HepG2 (cell line): ENCODE data around the gene RPL26. TPM values are rescaled to one million over a fixed set of nuclear protein-coding genes. Genes with fewer than 3 reads are reported as not detected.

Experiments used
- ARNTL ChIP-seq: sonication (generic); formaldehyde crosslinking; IDR thresholded peaks from 2 replicates; pipeline ENCODE4 v1.4.0; 2020; ENCODE audit warnings: mild to moderate bottlenecking, missing genetic modification reagents
- HHEX ChIP-seq: IDR thresholded peaks from 2 replicates; pipeline ENCODE4 v1.6.1; 2016; ENCODE audit warnings: control low read depth
- JDP2 ChIP-seq: sonication (generic); formaldehyde crosslinking; IDR thresholded peaks from 2 replicates; pipeline ENCODE4 v1.8.1; 2022; ENCODE audit warnings: missing genetic modification reagents, borderline replicate concordance
- MYNN ChIP-seq: sonication (generic); formaldehyde crosslinking; IDR thresholded peaks from 2 replicates; pipeline ENCODE4 v1.4.0; 2020; ENCODE audit warnings: mild to moderate bottlenecking, low read depth, missing genetic modification reagents
- NCOA1 ChIP-seq: sonication (generic); formaldehyde crosslinking; IDR thresholded peaks from 2 replicates; pipeline ENCODE4 v1.9.0; 2021; ENCODE audit warnings: missing genetic modification reagents
- NFRKB ChIP-seq: fragments of 450-650 bp; IDR thresholded peaks from 2 replicates; pipeline ENCODE4 v1.6.1; 2017
- RCOR2 ChIP-seq: IDR thresholded peaks from 2 replicates; pipeline ENCODE4 v1.6.1; 2016; ENCODE audit warnings: missing biosample characterization, missing genetic modification reagents
- RFXANK ChIP-seq: IDR thresholded peaks from 2 replicates; pipeline ENCODE4 v1.6.1; 2016
- RFXAP ChIP-seq: sonication (generic); formaldehyde crosslinking; IDR thresholded peaks from 2 replicates; pipeline ENCODE4 v1.4.0; 2020; ENCODE audit warnings: missing genetic modification reagents, borderline replicate concordance
- RXRB ChIP-seq: IDR thresholded peaks from 2 replicates; pipeline ENCODE4 v1.6.1; 2016; ENCODE audit warnings: borderline replicate concordance, missing genetic modification reagents, missing compliant biosample characterization
- SALL1 ChIP-seq: sonication (generic); formaldehyde crosslinking; IDR thresholded peaks from 2 replicates; pipeline ENCODE4 v1.8.0; 2022; ENCODE audit warnings: mild to moderate bottlenecking, missing genetic modification reagents
- SALL2 ChIP-seq: sonication (generic); formaldehyde crosslinking; IDR thresholded peaks from 2 replicates; pipeline ENCODE4 v1.8.1; 2023; ENCODE audit warnings: mild to moderate bottlenecking, missing genetic modification reagents, inconsistent platforms
- SP1 ChIP-seq, 2 experiments: fragments of 450-650 bp in 1 of 2; sonication (generic) in 1 of 2; formaldehyde crosslinking in 1 of 2; IDR thresholded peaks; 2 replicates each; pipeline versions ENCODE4 v1.4.0 to v1.6.1; 2016 to 2020; ENCODE audit warnings: missing genetic modification reagents in 1 of 2
- TCF7L2 ChIP-seq: IDR thresholded peaks from 2 replicates; pipeline ENCODE4 v1.6.1; 2011; ENCODE audit warnings: mild to moderate bottlenecking, low read depth, low read length, moderate library complexity
- XBP1 ChIP-seq: sonication (generic); formaldehyde crosslinking; IDR thresholded peaks from 2 replicates; pipeline ENCODE4 v1.5.0; 2020; ENCODE audit warnings: missing genetic modification reagents
- ZFP36 ChIP-seq: fragments of 150-350 bp; IDR thresholded peaks from 2 replicates; pipeline ENCODE4 v1.6.1; 2018; ENCODE audit warnings: borderline replicate concordance, low read length, low read depth; ENCODE audit not compliant: partially characterized antibody
- ZNF17 ChIP-seq: sonication (generic); formaldehyde crosslinking; IDR thresholded peaks from 2 replicates; pipeline ENCODE4 v1.5.0; 2020; ENCODE audit warnings: mild to moderate bottlenecking, missing genetic modification reagents
- ZNF317 ChIP-seq: sonication (generic); formaldehyde crosslinking; IDR thresholded peaks from 2 replicates; pipeline ENCODE4 v1.5.0; 2020; ENCODE audit warnings: mild to moderate bottlenecking, missing genetic modification reagents
- ZNF619 ChIP-seq: sonication (generic); formaldehyde crosslinking; IDR thresholded peaks from 2 replicates; pipeline ENCODE4 v1.4.0; 2020; ENCODE audit warnings: mild to moderate bottlenecking, missing genetic modification reagents
- ZNF724P ChIP-seq: sonication (generic); formaldehyde crosslinking; IDR thresholded peaks from 2 replicates; pipeline ENCODE4 v1.8.0; 2022; ENCODE audit warnings: missing genetic modification reagents, borderline replicate concordance
- ZNF746 ChIP-seq: sonication (generic); formaldehyde crosslinking; IDR thresholded peaks from 2 replicates; pipeline ENCODE4 v1.8.0; 2022; ENCODE audit warnings: mild to moderate bottlenecking, missing genetic modification reagents
- ZNF839 ChIP-seq: sonication (generic); formaldehyde crosslinking; IDR thresholded peaks from 2 replicates; pipeline ENCODE4 v1.4.0; 2020; ENCODE audit warnings: missing genetic modification reagents, mild to moderate bottlenecking, borderline replicate concordance
- ZSCAN22 ChIP-seq: sonication (generic); formaldehyde crosslinking; IDR thresholded peaks from 2 replicates; pipeline ENCODE4 v1.4.0; 2020; ENCODE audit warnings: mild to moderate bottlenecking, missing genetic modification reagents
- polyA plus RNA-seq, 8 experiments: library from polyadenylated mRNA; depleted of rRNA in 3 of 8; stranded (reverse) in 7 of 8; unstranded in 1 of 8; fragments of >200 nt; fragmentation: Illumina TruSeq in 4 of 8; extraction: Trizol in 4 of 8; gene quantifications; 2 replicates each; pipeline versions ENCODE4 v1.2.1 to v1.2.3, GENCODE V29; 2011 to 2016; ENCODE audit warnings: low read depth in 4 of 8, missing spikeins in 1 of 8, mixed read lengths in 1 of 8; ENCODE audit not compliant: insufficient read depth in 1 of 8
- total RNA-seq, 5 experiments: library from RNA; depleted of rRNA; stranded (reverse); fragments of >200 nt; fragmentation: Illumina TruSeq; extraction: Trizol; gene quantifications; 2 replicates each; pipeline ENCODE4 v1.2.3, GENCODE V29; 2016; ENCODE audit warnings: low read depth in 1 of 5
- TF ChIP-seq, protein P1 (sequence below): IDR thresholded peaks from 2 replicates; pipeline ENCODE4 v1.6.1; 2016; ENCODE audit warnings: missing compliant biosample characterization, missing genetic modification reagents, borderline replicate concordance
- TF ChIP-seq, protein P2 (sequence below): sonication (generic); formaldehyde crosslinking; IDR thresholded peaks from 2 replicates; pipeline ENCODE4 v1.5.1; 2020; ENCODE audit warnings: missing genetic modification reagents, mild to moderate bottlenecking, borderline replicate concordance
- TF ChIP-seq, protein P3 (sequence below): sonication (generic); formaldehyde crosslinking; IDR thresholded peaks from 2 replicates; pipeline ENCODE4 v1.4.0; 2020; ENCODE audit warnings: missing genetic modification reagents
- TF ChIP-seq, protein P4 (sequence below): sonication (generic); formaldehyde crosslinking; IDR thresholded peaks from 2 replicates; pipeline ENCODE4 v1.9.0; 2021; ENCODE audit warnings: missing genetic modification reagents, borderline replicate concordance

Gene RPL26
- total and polyA plus RNA-seq, 2 of the 13 experiments (the other 11 are each of a cell fraction or from before 2014, with no cell fraction given) = 2,817 to 3,529 TPM

DNA sequence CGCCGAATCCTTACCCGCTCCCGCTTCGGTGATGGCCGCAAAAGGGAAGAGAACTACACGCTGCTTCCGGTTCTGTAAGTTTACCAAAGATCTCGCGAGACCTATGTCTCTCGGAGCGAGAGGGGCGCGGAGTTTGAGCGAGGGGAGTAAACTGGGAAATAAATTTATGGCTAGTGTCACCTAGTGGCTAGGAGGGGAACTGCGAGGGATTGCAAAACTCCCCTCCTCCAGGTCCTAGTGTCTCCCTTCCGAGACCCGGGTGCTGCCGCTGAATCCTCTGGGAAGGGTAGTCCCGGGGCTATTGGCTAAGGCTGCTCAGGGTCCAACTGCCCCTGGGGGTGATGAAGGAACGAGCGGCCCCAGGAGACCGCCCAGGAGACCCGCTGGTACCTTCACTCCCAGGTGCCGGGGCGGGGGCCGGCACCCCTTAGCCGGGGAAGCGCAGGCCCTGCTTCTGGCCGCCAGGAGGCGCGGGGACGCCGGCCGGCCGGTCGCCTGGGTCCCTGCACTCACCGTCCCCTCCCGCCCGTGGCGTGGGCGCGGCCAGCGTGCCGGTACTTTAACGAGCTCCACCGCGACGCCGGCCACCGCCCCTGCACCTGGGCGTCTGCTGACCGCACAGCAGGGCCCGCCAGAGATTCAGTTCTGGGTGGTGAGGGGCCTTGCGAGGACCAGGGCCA, at the start of gene RPL26 (continued):
- TF ChIP-seq ZNF839 (CRISPR knock-in tag) = no peak
- no peak for TF ChIP-seq HHEX (CRISPR knock-in tag)
- 0 out of 2 replicates have a peak, but pooled peaks have one; percentile 15 for TF ChIP-seq RCOR2 (CRISPR knock-in tag)
- no peak for TF ChIP-seq RFXANK (CRISPR knock-in tag)
- TF ChIP-seq ZNF746 (CRISPR knock-in tag) = no peak
- no peak for TF ChIP-seq MYNN
- TF ChIP-seq ZFP36 = no peak
- TF ChIP-seq ARNTL (CRISPR knock-in tag) = no peak
- no peak for TF ChIP-seq SP1 (IDR thresholded peaks at IDR 0.05)
- TF ChIP-seq SP1 (CRISPR knock-in tag; IDR thresholded peaks at IDR 0.05) = peak; percentile 67
- TF ChIP-seq, protein P1, sequence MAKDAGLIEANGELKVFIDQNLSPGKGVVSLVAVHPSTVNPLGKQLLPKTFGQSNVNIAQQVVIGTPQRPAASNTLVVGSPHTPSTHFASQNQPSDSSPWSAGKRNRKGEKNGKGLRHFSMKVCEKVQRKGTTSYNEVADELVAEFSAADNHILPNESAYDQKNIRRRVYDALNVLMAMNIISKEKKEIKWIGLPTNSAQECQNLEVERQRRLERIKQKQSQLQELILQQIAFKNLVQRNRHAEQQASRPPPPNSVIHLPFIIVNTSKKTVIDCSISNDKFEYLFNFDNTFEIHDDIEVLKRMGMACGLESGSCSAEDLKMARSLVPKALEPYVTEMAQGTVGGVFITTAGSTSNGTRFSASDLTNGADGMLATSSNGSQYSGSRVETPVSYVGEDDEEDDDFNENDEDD (CRISPR knock-in tag) = peak; percentile 67
- no peak for TF ChIP-seq NFRKB
- TF ChIP-seq ZNF619 = no peak
- peak; percentile 71; the same call in 1 of the 2 replicates for TF ChIP-seq RXRB (CRISPR knock-in tag)
- TF ChIP-seq NCOA1 (CRISPR knock-in tag) = peak; percentile 26; the same call in 1 of the 2 replicates
- TF ChIP-seq ZNF17 = no peak
- TF ChIP-seq SALL2 (CRISPR knock-in tag) = peak; percentile 68
- no peak for TF ChIP-seq ZNF724P (CRISPR knock-in tag)
- TF ChIP-seq, protein P2, sequence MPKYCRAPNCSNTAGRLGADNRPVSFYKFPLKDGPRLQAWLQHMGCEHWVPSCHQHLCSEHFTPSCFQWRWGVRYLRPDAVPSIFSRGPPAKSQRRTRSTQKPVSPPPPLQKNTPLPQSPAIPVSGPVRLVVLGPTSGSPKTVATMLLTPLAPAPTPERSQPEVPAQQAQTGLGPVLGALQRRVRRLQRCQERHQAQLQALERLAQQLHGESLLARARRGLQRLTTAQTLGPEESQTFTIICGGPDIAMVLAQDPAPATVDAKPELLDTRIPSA (CRISPR knock-in tag) = no peak
- TF ChIP-seq JDP2 = no peak
- TF ChIP-seq ZNF317 = no peak
- TF ChIP-seq, protein P3, sequence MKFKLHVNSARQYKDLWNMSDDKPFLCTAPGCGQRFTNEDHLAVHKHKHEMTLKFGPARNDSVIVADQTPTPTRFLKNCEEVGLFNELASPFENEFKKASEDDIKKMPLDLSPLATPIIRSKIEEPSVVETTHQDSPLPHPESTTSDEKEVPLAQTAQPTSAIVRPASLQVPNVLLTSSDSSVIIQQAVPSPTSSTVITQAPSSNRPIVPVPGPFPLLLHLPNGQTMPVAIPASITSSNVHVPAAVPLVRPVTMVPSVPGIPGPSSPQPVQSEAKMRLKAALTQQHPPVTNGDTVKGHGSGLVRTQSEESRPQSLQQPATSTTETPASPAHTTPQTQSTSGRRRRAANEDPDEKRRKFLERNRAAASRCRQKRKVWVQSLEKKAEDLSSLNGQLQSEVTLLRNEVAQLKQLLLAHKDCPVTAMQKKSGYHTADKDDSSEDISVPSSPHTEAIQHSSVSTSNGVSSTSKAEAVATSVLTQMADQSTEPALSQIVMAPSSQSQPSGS (CRISPR knock-in tag) = peak; percentile 84
- peak; percentile 75 for TF ChIP-seq SALL1 (CRISPR knock-in tag)
- TF ChIP-seq, protein P4, sequence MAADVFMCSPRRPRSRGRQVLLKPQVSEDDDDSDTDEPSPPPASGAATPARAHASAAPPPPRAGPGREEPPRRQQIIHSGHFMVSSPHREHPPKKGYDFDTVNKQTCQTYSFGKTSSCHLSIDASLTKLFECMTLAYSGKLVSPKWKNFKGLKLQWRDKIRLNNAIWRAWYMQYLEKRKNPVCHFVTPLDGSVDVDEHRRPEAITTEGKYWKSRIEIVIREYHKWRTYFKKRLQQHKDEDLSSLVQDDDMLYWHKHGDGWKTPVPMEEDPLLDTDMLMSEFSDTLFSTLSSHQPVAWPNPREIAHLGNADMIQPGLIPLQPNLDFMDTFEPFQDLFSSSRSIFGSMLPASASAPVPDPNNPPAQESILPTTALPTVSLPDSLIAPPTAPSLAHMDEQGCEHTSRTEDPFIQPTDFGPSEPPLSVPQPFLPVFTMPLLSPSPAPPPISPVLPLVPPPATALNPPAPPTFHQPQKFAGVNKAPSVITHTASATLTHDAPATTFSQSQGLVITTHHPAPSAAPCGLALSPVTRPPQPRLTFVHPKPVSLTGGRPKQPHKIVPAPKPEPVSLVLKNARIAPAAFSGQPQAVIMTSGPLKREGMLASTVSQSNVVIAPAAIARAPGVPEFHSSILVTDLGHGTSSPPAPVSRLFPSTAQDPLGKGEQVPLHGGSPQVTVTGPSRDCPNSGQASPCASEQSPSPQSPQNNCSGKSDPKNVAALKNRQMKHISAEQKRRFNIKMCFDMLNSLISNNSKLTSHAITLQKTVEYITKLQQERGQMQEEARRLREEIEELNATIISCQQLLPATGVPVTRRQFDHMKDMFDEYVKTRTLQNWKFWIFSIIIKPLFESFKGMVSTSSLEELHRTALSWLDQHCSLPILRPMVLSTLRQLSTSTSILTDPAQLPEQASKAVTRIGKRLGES (CRISPR knock-in tag) = no peak
- TF ChIP-seq ZSCAN22 (CRISPR knock-in tag) = no peak
- TF ChIP-seq RFXAP (CRISPR knock-in tag) = peak; percentile 19; the same call in 1 of the 2 replicates
- no peak for TF ChIP-seq TCF7L2
- TF ChIP-seq XBP1 (CRISPR knock-in tag) = 0 out of 2 replicates have a peak, but pooled peaks have one; percentile 26
